GM12878 (cell line): ENCODE measurements around the gene TUBB1. TPM values are rescaled to one million over a fixed set of nuclear protein-coding genes. Genes with fewer than 3 reads are reported as not detected.

Experiments used
- CEBPZ ChIP-seq: fragments of 150-350 bp; IDR thresholded peaks from 2 replicates; pipeline ENCODE4 v1.6.1; 2016; ENCODE audit warnings: low read depth, low read length
- CHD2 ChIP-seq: IDR thresholded peaks from 2 replicates; pipeline ENCODE4 v1.6.1; 2011; ENCODE audit warnings: low read depth, low read length, improper control_type of control experiment, borderline replicate concordance
- DPF2 ChIP-seq: fragments of 450-650 bp; IDR thresholded peaks from 2 replicates; pipeline ENCODE4 v1.6.1; 2017; ENCODE audit warnings: mild to moderate bottlenecking
- FOS ChIP-seq: IDR thresholded peaks from 3 replicates; pipeline ENCODE4 v1.6.1; 2011; ENCODE audit warnings: borderline replicate concordance; ENCODE audit not compliant: insufficient read length; ENCODE audit errors: extremely low read depth
- KDM1A ChIP-seq: fragments of 200-600 bp; sonication (generic); IDR thresholded peaks from 2 replicates; pipeline ENCODE4 v1.6.1; 2016; ENCODE audit warnings: borderline replicate concordance
- MYC ChIP-seq: IDR thresholded peaks from 2 replicates; pipeline ENCODE4 v1.6.1; 2011; ENCODE audit warnings: mild to moderate bottlenecking, low read length, moderate library complexity, inconsistent platforms; ENCODE audit not compliant: insufficient read depth, insufficient replicate concordance, insufficient read length, severe bottlenecking
- NRF1 ChIP-seq: conservative IDR thresholded peaks from 2 replicates; pipeline ENCODE4 v1.6.1; 2011; ENCODE audit warnings: mild to moderate bottlenecking, low read depth, low read length, improper control_type of control experiment
- PML ChIP-seq: IDR thresholded peaks from 2 replicates; pipeline ENCODE4 v1.6.1; 2012; ENCODE audit warnings: low read length, inconsistent platforms
- SUPT20H ChIP-seq: IDR thresholded peaks from 2 replicates; pipeline ENCODE4 v1.6.1; 2011; ENCODE audit warnings: low read depth, mild to moderate bottlenecking, low read length, moderate library complexity, borderline replicate concordance; ENCODE audit not compliant: control insufficient read depth
- ZBTB11 ChIP-seq: fragments of 450-650 bp; formaldehyde crosslinking; IDR thresholded peaks from 2 replicates; pipeline ENCODE4 v1.5.0; 2022; ENCODE audit warnings: mild to moderate bottlenecking, missing genetic modification characterization
- ZBTB40 ChIP-seq: fragments of 450-650 bp; IDR thresholded peaks from 2 replicates; pipeline ENCODE4 v1.6.1; 2016; ENCODE audit warnings: mild to moderate bottlenecking, moderate library complexity, borderline replicate concordance
- ZNF592 ChIP-seq: fragments of 450-650 bp; IDR thresholded peaks from 2 replicates; pipeline ENCODE4 v1.6.1; 2017; ENCODE audit warnings: mild to moderate bottlenecking, moderate library complexity
- polyA plus RNA-seq, 11 experiments: library from polyadenylated mRNA; depleted of rRNA in 4 of 11; unstranded in 6 of 11; stranded (reverse) in 5 of 11; fragments of >200 nt; fragmentation: Nextera tagmentation in 4 of 11; fragmentation: Illumina TruSeq in 1 of 11; extraction: Ambion mirVana in 4 of 11; extraction: Trizol in 1 of 11; gene quantifications; 1 replicate in 1 of 11; 2 replicates in 10 of 11; pipeline versions ENCODE4 v1.2.1 to v1.2.3, GENCODE V29; 2011 to 2016; ENCODE audit warnings: inconsistent platforms in 2 of 11, missing spikeins in 2 of 11, low read depth in 1 of 11
- total RNA-seq, 4 experiments: library from RNA; depleted of rRNA in 3 of 4; stranded (reverse); fragments of >200 nt in 3 of 4; fragmentation: Illumina TruSeq in 1 of 4; extraction: Trizol in 1 of 4; gene quantifications; 2 replicates each; pipeline versions ENCODE4 v1.2.1 to v1.2.3, GENCODE V29; 2013 to 2021

The TUBB1 gene
- total and polyA plus RNA-seq, 10 of the 15 experiments (the other 5 are each of a cell fraction or from before 2014, with no cell fraction given), result 0.02 to 0.20 (median 0.06) TPM; not detected in 3

- TF ChIP-seq SUPT20H (no peak), CHD2 (no peak), ZBTB11 (CRISPR knock-in tag) (no peak), ZBTB40 (no peak), NRF1 (no peak), PML (no peak), FOS (no peak), CEBPZ (no peak), MYC (no peak), DPF2 (no peak), KDM1A (no peak), ZNF592 (peak; percentile 66; the same call in 1 of the 2 replicates)
These were observed 12.2 kb upstream of the TUBB1 start, which contains the start of gene CTSZ (continued) for GRCh38 chr20:59006864-59007664.
